Measurements from ENCODE around the gene KRTAP22-2.

DNA sequence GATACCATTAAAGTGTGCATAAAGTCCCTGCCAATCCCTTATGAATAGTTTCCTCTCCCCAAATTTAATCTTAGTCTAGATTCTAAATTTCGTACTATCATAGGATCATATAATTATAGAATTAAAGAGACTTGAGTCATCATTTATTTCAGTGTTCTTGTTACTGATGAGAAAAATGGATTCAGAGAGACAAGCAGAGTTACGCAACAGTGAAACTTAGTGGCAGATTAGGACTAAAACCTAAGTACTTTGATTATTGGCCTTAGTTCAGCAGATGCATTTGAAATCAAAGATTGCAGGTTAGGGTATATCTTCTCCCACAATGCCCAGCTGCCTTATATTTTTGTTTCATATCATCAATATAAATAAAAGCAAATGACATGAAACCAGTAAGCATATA is 28.2 kb downstream of the KRTAP22-2 start:
- TF ChIP-seq ZNF274 (IDR thresholded peaks at IDR 0.05; ENCODE audit: borderline replicate concordance, extremely low read depth, low read length): no peak
- TF ChIP-seq SP1 (IDR thresholded peaks at IDR 0.05; ENCODE audit: low read depth, low read length): no peak
- no peak for TF ChIP-seq POLR2A (IDR thresholded peaks at IDR 0.05; ENCODE audit: control extremely low read depth in 1 of 2, low read depth in 2 of 2, low read length in 2 of 2)
- no peak for TF ChIP-seq BCL11A (IDR thresholded peaks at IDR 0.05; ENCODE audit: low read depth in 2 of 2, low read length in 2 of 2)
- no peak for TF ChIP-seq EGR1 (IDR thresholded peaks at IDR 0.05; ENCODE audit: borderline replicate concordance, low read depth, low read length)
- no peak for TF ChIP-seq KDM1A (IDR thresholded peaks at IDR 0.05; ENCODE audit: borderline replicate concordance, low read length)
- no peak for TF ChIP-seq TAF1 (IDR thresholded peaks at IDR 0.05; ENCODE audit: low read depth, low read length)
- TF ChIP-seq RFX5 (IDR thresholded peaks at IDR 0.05; ENCODE audit: borderline replicate concordance, low read depth, low read length): no peak
